Ovary (tissue), 9 donors: ENCODE data around the gene MBP. TPM values are rescaled to one million over a fixed set of nuclear protein-coding genes. Genes with fewer than 3 reads are reported as not detected.

Experiments
- DNase-seq, 5 donors: peaks; one replicate each; pipeline ENCODE4 v3.0.0-alpha.2; 2019 to 2020
- H3K27ac ChIP-seq, 2 donors: fragments of 200-600 bp; one replicate each; pipeline versions ENCODE4 v1.5.1 to v1.8.0; 2019 to 2022
- H3K27me3 ChIP-seq: fragments of 200-600 bp; one replicate; pipeline ENCODE4 v1.8.0; 2022
- H3K36me3 ChIP-seq: fragments of 200-600 bp; sonication (generic); one replicate; pipeline ENCODE4 v1.5.1; 2019
- H3K4me1 ChIP-seq: one replicate; pipeline ENCODE4 v1.8.1; 2013; ENCODE audit warnings: mild to moderate bottlenecking, moderate library complexity; ENCODE audit not compliant: insufficient read depth
- H3K4me3 ChIP-seq: fragments of 200-600 bp; sonication (generic); one replicate; pipeline ENCODE4 v1.5.1; 2017
- H3K9me3 ChIP-seq, 2 donors: fragments of 200-600 bp in 1 of 2; sonication (generic) in 1 of 2; one replicate each; pipeline versions ENCODE4 v1.5.1 to v1.8.1; 2013 to 2019; ENCODE audit warnings: mild to moderate bottlenecking in 1 of 2, moderate library complexity in 1 of 2
- EP300 ChIP-seq: sonication (generic); formaldehyde crosslinking; IDR thresholded peaks from one replicate; pipeline ENCODE4 v1.6.1; 2017; ENCODE audit warnings: antibody characterized with exemption
- POLR2A ChIP-seq: fragments of 450-650 bp; IDR thresholded peaks from one replicate; pipeline ENCODE4 v1.6.1; 2017; ENCODE audit warnings: antibody characterized with exemption, mild to moderate bottlenecking, moderate library complexity
- WGBS, 3 donors: extraction: QIAGEN DNeasy Blood & Tissue Kit in 1 of 3; methylation state at CpG; one replicate each; pipeline versions ENCODE4 v1.1.5 to v1.1.7; 2013 to 2017; 5-methylcytosine and 5-hydroxymethylcytosine counted together
- intact Hi-C, 4 donors: fragments of 100-400 bp; cut with DNase I; formaldehyde crosslinking; loops; one replicate each; pipeline versions ENCODE4 v1.11.0 to v1.15.1; 2022 to 2023
- polyA plus RNA-seq, 2 donors: library from polyadenylated mRNA; stranded (reverse); fragments of 200-250 nt in 1 of 2; fragments of 350-450 nt in 1 of 2; fragmentation: Illumina TruSeq in 1 of 2; extraction: RNeasy Lipid Tissue Mini Kit (QIAGEN cat#74804) in 1 of 2; gene quantifications; one replicate each; pipeline ENCODE4 v1.2.3, GENCODE V29; 2013 to 2014
- total RNA-seq, 7 donors: library from RNA; depleted of rRNA in 2 of 7; stranded (reverse); fragments of >200 nt in 2 of 7; fragmentation: NEBNext Ultra II Directional in 3 of 7; extraction: Animal tissue kit (Norgen Biotek cat#: 25700) in 3 of 7; gene quantifications; one replicate each; pipeline versions ENCODE4 v1.1.0 to v1.2.4, GENCODE V29; 2016 to 2023
- TF ChIP-seq, protein P1 (sequence below), 3 donors: fragments of 450-650 bp in 2 of 3; fragments of 200-600 bp in 1 of 3; IDR thresholded peaks; one replicate each; pipeline versions ENCODE4 v1.5.1 to v1.8.0; 2016 to 2022; ENCODE audit warnings: antibody characterized with exemption in 3 of 3, mild to moderate bottlenecking in 1 of 3
- donor health status: DM: no; HTN: no; CAD: no; lungs with moderate emphysema.
- donor health status: DM: no; HTN: no; CAD: no.
- donor health status: Bipolar disorder and iron deficiency.
- donor health status: DM: yes; HTN: yes; CAD: no.
- donor health status: DM: no; HTN: no; CAD: no.
- donor health status: DM: yes; HTN: yes; CAD: no.

The MBP gene
- total and polyA plus RNA-seq, 9 donors, result 7.1 to 38.2 (median 23.2) TPM

DNA sequence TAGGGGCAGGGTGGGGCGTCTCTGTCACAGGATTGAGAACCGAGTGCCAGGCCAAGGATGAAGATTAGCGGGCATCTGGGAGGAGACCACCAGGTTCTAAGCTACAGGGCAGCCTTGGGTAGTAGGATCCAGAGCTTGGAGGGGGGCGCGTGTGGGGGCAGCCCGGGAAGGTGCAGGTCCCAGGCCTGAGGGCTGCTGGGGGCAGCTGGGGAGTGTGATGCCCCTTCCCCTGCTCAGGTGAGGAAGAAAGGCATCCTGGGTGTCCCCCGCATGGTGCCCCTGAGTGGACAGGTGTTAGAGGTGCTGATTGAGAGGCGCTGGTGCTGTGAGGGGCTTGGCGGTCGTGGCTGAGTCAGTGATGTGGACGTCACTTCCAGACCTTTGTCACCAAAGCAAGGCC lies 33.9 kb upstream of the MBP start:
- intact Hi-C loops, result no loop called here
- 95 to 98% (median 95%) methylated on average over 11 of the region's 11 CpGs for WGBS, 3 donors
- no peak overlapping the region for H3K27ac ChIP-seq

DNA sequence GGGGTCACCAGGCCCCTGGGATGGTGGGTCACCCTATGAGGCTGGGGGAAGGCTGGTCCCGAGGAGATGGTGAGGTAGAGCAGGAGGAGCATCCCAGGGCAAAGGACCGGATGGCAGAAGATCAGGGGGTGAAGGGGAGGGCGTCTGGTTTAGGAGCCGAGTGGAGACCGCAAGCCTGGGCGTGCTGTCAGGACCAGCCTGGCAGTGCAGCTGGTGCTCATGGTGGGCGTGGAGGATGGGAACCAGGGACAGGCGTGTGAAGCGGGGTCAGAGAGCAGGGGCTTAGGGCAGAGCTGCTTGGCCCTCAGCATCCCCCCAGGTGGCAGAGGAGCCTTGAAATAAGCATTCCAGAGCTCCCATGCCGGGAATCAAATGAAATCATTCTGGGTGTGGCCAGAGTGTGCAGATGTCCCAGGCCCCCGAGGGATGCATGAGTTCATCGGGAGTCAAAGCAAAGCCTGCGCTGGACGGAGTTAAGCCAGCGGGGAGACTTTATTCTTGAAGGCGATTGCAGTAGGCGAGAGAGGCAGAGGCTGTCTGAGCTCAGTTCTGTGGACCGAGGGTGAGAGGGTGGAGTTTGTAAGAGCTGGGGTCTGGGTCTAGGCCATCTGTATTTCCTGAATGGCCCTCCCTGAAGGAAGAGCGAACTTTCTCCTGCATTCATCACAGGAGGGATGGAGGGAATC lies 33.1 kb upstream of the MBP start:
- 66 to 75% (median 71%) methylated on average over 19 of the region's 19 CpGs for WGBS, 3 donors
- H3K9me3 ChIP-seq, result no peaks in the 10 kb centered on the region
- H3K27me3 ChIP-seq, result no peaks in the 10 kb centered on the region
- no peak overlapping the region for H3K4me3 ChIP-seq
- no peak for TF ChIP-seq EP300
- no peak for TF ChIP-seq POLR2A
- TF ChIP-seq, protein P1, sequence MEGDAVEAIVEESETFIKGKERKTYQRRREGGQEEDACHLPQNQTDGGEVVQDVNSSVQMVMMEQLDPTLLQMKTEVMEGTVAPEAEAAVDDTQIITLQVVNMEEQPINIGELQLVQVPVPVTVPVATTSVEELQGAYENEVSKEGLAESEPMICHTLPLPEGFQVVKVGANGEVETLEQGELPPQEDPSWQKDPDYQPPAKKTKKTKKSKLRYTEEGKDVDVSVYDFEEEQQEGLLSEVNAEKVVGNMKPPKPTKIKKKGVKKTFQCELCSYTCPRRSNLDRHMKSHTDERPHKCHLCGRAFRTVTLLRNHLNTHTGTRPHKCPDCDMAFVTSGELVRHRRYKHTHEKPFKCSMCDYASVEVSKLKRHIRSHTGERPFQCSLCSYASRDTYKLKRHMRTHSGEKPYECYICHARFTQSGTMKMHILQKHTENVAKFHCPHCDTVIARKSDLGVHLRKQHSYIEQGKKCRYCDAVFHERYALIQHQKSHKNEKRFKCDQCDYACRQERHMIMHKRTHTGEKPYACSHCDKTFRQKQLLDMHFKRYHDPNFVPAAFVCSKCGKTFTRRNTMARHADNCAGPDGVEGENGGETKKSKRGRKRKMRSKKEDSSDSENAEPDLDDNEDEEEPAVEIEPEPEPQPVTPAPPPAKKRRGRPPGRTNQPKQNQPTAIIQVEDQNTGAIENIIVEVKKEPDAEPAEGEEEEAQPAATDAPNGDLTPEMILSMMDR (IDR thresholded peaks at IDR 0.05), result no peak
- H3K36me3 ChIP-seq, result no peaks in the 10 kb centered on the region
- DNase-seq, result no peak
- H3K4me1 ChIP-seq, result no peaks in the 10 kb centered on the region
- intact Hi-C loops, result no loop called here
- no peak overlapping the region for H3K27ac ChIP-seq

More for the DNA sequence above, 33.9 kb upstream of the MBP start:
- no peak for DNase-seq
- TF ChIP-seq, protein P1 (IDR thresholded peaks at IDR 0.05), result no peak
- no peak for TF ChIP-seq POLR2A
- no peak for TF ChIP-seq EP300
- H3K4me3 ChIP-seq, result no peak overlapping the region
- H3K9me3 ChIP-seq, result no peaks in the 10 kb centered on the region
- no peaks in the 10 kb centered on the region for H3K27me3 ChIP-seq
- H3K36me3 ChIP-seq, result no peaks in the 10 kb centered on the region
- H3K4me1 ChIP-seq, result no peaks in the 10 kb centered on the region

DNA sequence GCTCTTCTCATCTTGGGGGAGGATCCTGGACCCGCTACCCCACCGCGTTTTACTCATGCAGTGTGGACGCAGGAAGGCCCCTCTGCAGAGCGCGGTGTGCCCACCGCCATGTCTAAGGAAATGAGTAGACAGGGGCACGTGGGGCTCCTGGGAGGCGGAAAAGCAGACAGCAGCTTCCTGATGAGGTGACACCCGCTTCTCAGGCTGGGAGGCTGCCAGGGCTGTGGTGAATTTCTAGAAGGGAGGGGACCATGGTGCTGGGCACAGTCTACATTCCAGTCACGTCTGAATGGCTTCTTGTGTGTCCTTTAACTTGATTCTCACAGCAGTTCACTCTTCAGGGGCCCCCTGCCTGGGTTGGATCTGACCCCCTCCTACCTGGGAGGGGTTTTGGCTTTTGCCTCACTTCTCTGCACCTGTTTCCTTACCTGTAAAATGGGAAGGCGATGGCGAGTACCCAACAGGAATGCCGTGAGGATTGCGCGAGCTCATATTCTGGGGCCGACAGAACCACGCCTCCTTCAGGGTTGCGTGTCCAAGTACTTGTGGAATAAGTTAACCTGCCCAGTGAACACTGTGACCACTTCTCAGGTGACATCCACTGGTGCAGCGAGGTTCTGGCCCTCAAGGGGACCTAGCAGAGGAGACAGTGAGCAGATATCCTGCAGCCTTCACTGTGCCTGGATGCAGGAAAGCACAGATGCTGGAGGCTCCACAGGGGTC lies 32.3 kb upstream of the MBP start:
- H3K4me3 ChIP-seq, result no peak overlapping the region
- no peaks in the 10 kb centered on the region for H3K9me3 ChIP-seq
- H3K4me1 ChIP-seq, result no peaks in the 10 kb centered on the region
- no peaks in the 10 kb centered on the region for H3K27me3 ChIP-seq
- no peak overlapping the region for H3K27ac ChIP-seq
- DNase-seq, result no peak
- no peaks in the 10 kb centered on the region for H3K36me3 ChIP-seq
- 91 to 92% (median 92%) methylated on average over 20 of the region's 20 CpGs for WGBS, 3 donors
- intact Hi-C loops, result no loop called here
- TF ChIP-seq POLR2A (no peak), EP300 (no peak)
- TF ChIP-seq, protein P1 (IDR thresholded peaks at IDR 0.05), result no peak

DNA sequence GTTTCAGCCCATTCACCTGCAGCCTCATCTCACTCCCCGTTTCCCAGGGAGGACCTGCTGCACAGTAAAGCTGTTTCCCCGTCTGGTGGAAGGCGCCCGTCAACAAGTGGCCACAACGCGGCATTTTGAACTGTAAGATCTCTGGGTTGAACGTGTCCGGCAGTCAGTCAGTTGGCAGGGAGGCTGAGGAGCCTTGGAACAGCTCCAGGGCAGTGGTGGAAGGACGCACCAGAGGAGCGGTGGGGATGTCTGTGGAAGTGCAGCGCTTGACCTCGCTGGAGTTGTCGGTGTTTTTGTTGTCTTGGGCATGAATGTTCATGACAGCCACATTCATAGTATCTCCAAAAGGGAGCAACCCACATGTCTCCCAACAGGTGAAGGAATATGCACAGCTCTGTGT lies 31.4 kb upstream of the MBP start:
- no peaks in the 10 kb centered on the region for H3K27me3 ChIP-seq
- no peaks in the 10 kb centered on the region for H3K9me3 ChIP-seq
- TF ChIP-seq EP300, result no peak
- no peak for TF ChIP-seq POLR2A
- TF ChIP-seq, protein P1 (IDR thresholded peaks at IDR 0.05), result no peak
- no peak overlapping the region for H3K27ac ChIP-seq
- H3K4me1 ChIP-seq, result no peaks in the 10 kb centered on the region
- H3K4me3 ChIP-seq, result no peak overlapping the region
- no peaks in the 10 kb centered on the region for H3K36me3 ChIP-seq
- intact Hi-C loops, result no loop called here
- no peak for DNase-seq
- WGBS, 3 donors, result 87 to 95% (median 90%) methylated on average over 13 of the region's 13 CpGs
